Small intestine (tissue), 7 donors: ENCODE measurements around the gene SNX30. TPM values are rescaled to one million over a fixed set of nuclear protein-coding genes. Genes with fewer than 3 reads are reported as not detected.
A peak's percentile ranks its signal among the peaks of the same experiment; 100 is the strongest.

Experiments used
- DNase-seq, 2 donors: peaks; one replicate each; pipeline versions ENCODE4 v3.0.0 to v3.0.0-alpha.2; 2013
- FAIRE-seq: peaks from 2 replicates; lab custom pipeline; 2012; peaks lifted over from hg19 to GRCh38; lab: Jason Lieb, UNC
- H3K27ac ChIP-seq, 3 donors: one replicate each; pipeline ENCODE4 v1.5.1; 2013; ENCODE audit warnings: low read length in 2 of 3, mild to moderate bottlenecking in 2 of 3, control low read depth in 1 of 3, inconsistent platforms in 1 of 3, low read depth in 1 of 3, moderate library complexity in 1 of 3
- H3K27me3 ChIP-seq, 3 donors: one replicate each; pipeline ENCODE4 v1.6.1; 2013; ENCODE audit warnings: low read length in 3 of 3, inconsistent platforms in 1 of 3; ENCODE audit not compliant: control insufficient read depth in 3 of 3, insufficient read depth in 3 of 3
- H3K36me3 ChIP-seq, 3 donors: one replicate each; pipeline ENCODE4 v1.6.1; 2013; ENCODE audit warnings: low read length in 3 of 3, inconsistent platforms in 1 of 3, low read depth in 1 of 3, mild to moderate bottlenecking in 1 of 3, moderate library complexity in 1 of 3; ENCODE audit not compliant: control insufficient read depth in 3 of 3, insufficient read depth in 2 of 3
- H3K4me1 ChIP-seq, 3 donors: one replicate each; pipeline ENCODE4 v1.6.1; 2013; ENCODE audit warnings: low read length in 2 of 3, inconsistent platforms in 1 of 3, low read depth in 1 of 3, mild to moderate bottlenecking in 1 of 3, moderate library complexity in 1 of 3; ENCODE audit not compliant: control insufficient read depth in 3 of 3, insufficient read depth in 2 of 3
- H3K4me3 ChIP-seq, 3 donors: one replicate each; pipeline ENCODE4 v1.5.1; 2013; ENCODE audit warnings: low read length in 3 of 3, control low read depth in 1 of 3, inconsistent platforms in 1 of 3, low read depth in 1 of 3, mild to moderate bottlenecking in 1 of 3, moderate library complexity in 1 of 3
- H3K9me3 ChIP-seq, 2 donors: one replicate each; pipeline ENCODE4 v1.6.1; 2013; ENCODE audit warnings: low read depth in 1 of 2, low read length in 1 of 2; ENCODE audit not compliant: control insufficient read depth in 2 of 2, insufficient read depth in 1 of 2
- WGBS, 3 donors: extraction: QIAGEN DNeasy Blood & Tissue Kit; methylation state at CpG; one replicate each; pipeline ENCODE4 v1.1.7; 2013; 5-methylcytosine and 5-hydroxymethylcytosine counted together
- polyA plus RNA-seq, 4 donors: library from polyadenylated mRNA; stranded (reverse) in 3 of 4; unstranded in 1 of 4; fragments of 200-250 nt in 3 of 4; fragments of 120-200 nt in 1 of 4; gene quantifications; one replicate each; pipeline versions ENCODE4 v1.2.1 to v1.2.3, GENCODE V29; 2013
- donor health status: healthy with polysubstance abuse.
- donor health status: control.
- donor health status: control.
- donor health status: Bipolar disorder and iron deficiency.
- donor health status: healthy.

Gene SNX30
- polyA plus RNA-seq, 4 donors = 5.1 to 24.9 (median 6.8) TPM

DNA sequence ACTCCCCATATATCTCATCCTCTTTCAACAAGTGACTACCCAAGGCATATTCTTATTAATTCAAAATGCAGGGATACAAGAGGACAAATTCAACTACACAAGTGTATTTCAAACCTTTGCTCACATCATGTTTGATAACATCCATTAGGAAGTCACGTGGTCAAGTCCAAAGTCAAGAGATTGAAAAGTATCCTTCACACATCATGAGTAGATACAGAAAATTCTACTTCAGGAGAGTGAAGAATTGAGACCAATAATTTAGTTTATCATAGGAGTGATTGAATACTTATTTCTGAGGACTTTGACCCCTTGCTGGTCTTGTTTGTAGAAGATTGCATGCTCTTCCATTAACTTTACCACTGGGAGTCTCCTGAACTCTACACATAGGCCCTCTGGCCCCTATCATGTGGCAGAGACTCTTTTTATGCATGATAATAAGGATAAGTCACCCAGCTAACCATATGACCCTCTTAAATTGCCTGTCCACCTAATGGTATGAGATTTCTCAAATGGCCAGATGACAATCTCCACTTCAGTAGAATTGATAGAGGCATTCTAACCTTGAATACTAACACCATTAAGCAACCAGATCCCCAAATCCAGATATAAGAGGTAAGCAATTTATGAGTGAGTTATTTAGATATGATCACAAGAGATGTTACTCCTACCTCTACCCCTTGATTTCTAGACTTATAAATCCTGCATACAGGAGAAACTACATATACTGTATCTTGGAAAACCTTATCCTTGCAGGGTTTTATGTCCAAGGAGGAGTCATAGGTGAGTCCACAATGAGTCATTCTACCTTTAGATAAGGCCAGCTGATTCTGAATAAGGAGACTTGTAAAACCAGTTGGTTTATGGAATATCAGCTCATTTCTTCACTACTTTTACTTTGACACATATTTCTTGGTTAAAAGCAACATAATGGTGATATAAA lies 166.8 kb downstream of the SNX30 start:
- H3K9me3 ChIP-seq = peaks cover 0 to 11% of the 10 kb centered on the region in 2 donors
- 12 to 37% (median 28%) methylated on average over 1 of the region's 1 CpG for WGBS, 3 donors
- peaks cover 0 to 4% (median 0%) of the 10 kb centered on the region in 3 donors for H3K27me3 ChIP-seq
- peaks cover 0 to 14% (median 0%) of the 10 kb centered on the region in 3 donors for H3K4me1 ChIP-seq
- FAIRE-seq = peak; percentile 84
- no peak overlapping the region for H3K4me3 ChIP-seq
- no peaks in the 10 kb centered on the region for H3K36me3 ChIP-seq
- peak; percentile 59 to 96 for DNase-seq
- peak overlapping the region in 2 of 3 donors; percentile 69 to 71 for H3K27ac ChIP-seq

DNA sequence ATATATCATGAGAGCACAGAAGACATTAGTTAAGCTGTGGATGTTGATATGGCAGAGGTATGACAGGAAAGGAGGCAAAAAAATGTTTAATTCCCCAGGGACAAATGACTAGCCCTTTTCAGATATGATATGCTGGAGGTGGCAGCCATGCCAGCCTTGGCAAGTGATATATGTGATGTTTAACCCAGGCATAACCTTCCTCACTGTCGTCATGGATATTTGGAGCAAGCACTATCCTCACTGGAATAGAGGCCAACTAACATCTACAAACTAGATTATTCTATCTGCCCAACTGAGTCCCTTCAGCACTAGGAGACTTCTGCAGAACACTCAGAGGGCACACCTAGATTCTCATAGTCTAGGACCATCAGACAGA lies 167.4 kb downstream of the SNX30 start:
- FAIRE-seq (no peak), DNase-seq (no peak)
- H3K4me3 ChIP-seq = no peak overlapping the region
- peaks cover 0 to 14% (median 0%) of the 10 kb centered on the region in 3 donors for H3K4me1 ChIP-seq
- no peaks in the 10 kb centered on the region for H3K36me3 ChIP-seq
- 32 to 70% (median 44%) methylated on average over 1 of the region's 1 CpG for WGBS, 3 donors
- peak overlapping the region in 2 of 3 donors; percentile 69 to 73 for H3K27ac ChIP-seq
- peaks cover 0 to 11% of the 10 kb centered on the region in 2 donors for H3K9me3 ChIP-seq
- peaks cover 0 to 4% (median 0%) of the 10 kb centered on the region in 3 donors for H3K27me3 ChIP-seq

- Histone ChIP-seq H3K4me3 (no peak overlapping the region), H3K36me3 (no peaks in the 10 kb centered on the region), H3K9me3 (peaks cover 0 to 11% of the 10 kb centered on the region in 2 donors), H3K27ac (no peak overlapping the region), H3K4me1 (peaks cover 0 to 14% (median 0%) of the 10 kb centered on the region in 3 donors), H3K27me3 (peaks cover 0 to 6% (median 0%) of the 10 kb centered on the region in 3 donors)
- 14 to 20% (median 19%) methylated on average over 3 of the region's 3 CpGs for WGBS, 3 donors
- DNase-seq (peak; percentile 43 to 65), FAIRE-seq (no peak)
Measured at GRCh38 chr9:112921549-112921948, 171.0 kb downstream of the SNX30 start.

Other genes starting within 250 kb of the SNX30 start
- gene INIP, start 32.6 kb upstream of the SNX30 start, polyA plus RNA-seq = 10 to 100 TPM in 3 of 4 donors, 1 to 10 TPM in 1; 10.0 to 22.9 (median 18.2) TPM
- gene SLC46A2, start 140.1 kb downstream of the SNX30 start, polyA plus RNA-seq = under 1 TPM in 2 of 4 donors, not detected in 2; 0.03 to 0.30 TPM